Right cardiac atrium (tissue), 5 donors: ENCODE data around the gene TCOF1. TPM values are rescaled to one million over a fixed set of nuclear protein-coding genes. Genes with fewer than 3 reads are reported as not detected.

Experiments used
- ATAC-seq, 2 donors: fragments of 200-7000 bp; cut with Tn5 transposase; one replicate each; pipeline versions ENCODE4 v1.8.0 to v1.9.1; 2020; ENCODE audit warnings: moderate library complexity in 2 of 2, mild to moderate bottlenecking in 1 of 2
- DNase-seq, 3 donors: peaks; one replicate each; pipeline ENCODE4 v3.0.0-alpha.2; 2020
- H3K27ac ChIP-seq: one replicate; pipeline ENCODE4 v1.5.1; 2013; ENCODE audit warnings: mild to moderate bottlenecking, low read length, control low read depth, moderate library complexity
- H3K27me3 ChIP-seq: one replicate; pipeline ENCODE4 v1.6.1; 2013; ENCODE audit not compliant: control insufficient read depth, insufficient read depth
- H3K4me1 ChIP-seq: one replicate; pipeline ENCODE4 v1.6.1; 2013; ENCODE audit warnings: low read length; ENCODE audit not compliant: control insufficient read depth, insufficient read depth
- H3K4me3 ChIP-seq: one replicate; pipeline ENCODE4 v1.5.1; 2013; ENCODE audit warnings: low read length, control low read depth
- H3K9me3 ChIP-seq: one replicate; pipeline ENCODE4 v1.6.1; 2013; ENCODE audit warnings: low read length; ENCODE audit not compliant: control insufficient read depth
- WGBS: extraction: QIAGEN DNeasy Blood & Tissue Kit; methylation state at CpG from one replicate; pipeline ENCODE4 v1.1.7; 2013; 5-methylcytosine and 5-hydroxymethylcytosine counted together
- intact Hi-C, 4 donors: fragments of 100-400 bp; cut with DNase I; formaldehyde crosslinking; loops; one replicate each; pipeline versions ENCODE4 v1.11.0 to v1.14.0; 2022 to 2023
- polyA plus RNA-seq: library from polyadenylated mRNA; stranded (reverse); fragments of 200-250 nt; gene quantifications from one replicate; pipeline ENCODE4 v1.2.3, GENCODE V29; 2013
- total RNA-seq, 4 donors: library from RNA; stranded (reverse); fragmentation: NEBNext Ultra II Directional; extraction: Animal tissue kit (Norgen Biotek cat#: 25700); gene quantifications; one replicate each; pipeline ENCODE4 v1.2.1, GENCODE V29; 2021
- donor health status: healthy with polysubstance abuse.
- donor health status: DM: no; HTN: yes; CAD: no.
- donor health status: DM: no; HTN: no; CAD: no.
- donor health status: DM: no; HTN: yes; CAD: no; lungs with severe emphysema.
- donor health status: DM: yes; HTN: yes; CAD: no.

TCOF1 gene
- total and polyA plus RNA-seq, 5 donors: 11.9 to 22.7 (median 16.6) TPM

DNA sequence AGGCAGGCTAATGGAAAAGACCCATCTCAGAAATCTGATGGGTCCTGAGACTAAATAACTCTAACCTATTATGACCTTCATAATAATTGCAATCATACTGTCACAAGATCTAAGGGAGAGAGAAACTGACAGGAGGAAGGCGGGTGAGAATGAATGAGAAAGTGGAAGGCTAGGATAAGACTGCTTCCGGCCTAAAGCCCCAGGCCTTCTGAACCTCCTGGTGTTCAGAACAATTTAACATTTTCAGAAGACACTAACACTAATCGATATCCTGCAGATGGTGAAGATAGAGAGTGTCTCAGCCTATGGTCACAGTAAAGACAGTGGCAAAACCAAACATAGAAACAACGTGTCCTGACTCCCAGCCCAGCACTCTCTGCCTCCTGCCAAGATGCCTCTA lies 90.8 kb downstream of the TCOF1 start:
- Histone ChIP-seq H3K9me3 (no peaks in the 10 kb centered on the region), H3K4me3 (peak overlapping the region; percentile 74), H3K27me3 (no peaks in the 10 kb centered on the region), H3K4me1 (peaks cover 6% of the 10 kb centered on the region), H3K27ac (no peak overlapping the region)
- WGBS: 22% methylated on average over 4 of the region's 4 CpGs
- DNase-seq: no peak
- no peak for ATAC-seq
- intact Hi-C loops: loop anchor here in 1 of 4 donors (10.0 kb wide), 1 partner anchor 94 kb away; the partner anchor contains the start of gene TCOF1

DNA sequence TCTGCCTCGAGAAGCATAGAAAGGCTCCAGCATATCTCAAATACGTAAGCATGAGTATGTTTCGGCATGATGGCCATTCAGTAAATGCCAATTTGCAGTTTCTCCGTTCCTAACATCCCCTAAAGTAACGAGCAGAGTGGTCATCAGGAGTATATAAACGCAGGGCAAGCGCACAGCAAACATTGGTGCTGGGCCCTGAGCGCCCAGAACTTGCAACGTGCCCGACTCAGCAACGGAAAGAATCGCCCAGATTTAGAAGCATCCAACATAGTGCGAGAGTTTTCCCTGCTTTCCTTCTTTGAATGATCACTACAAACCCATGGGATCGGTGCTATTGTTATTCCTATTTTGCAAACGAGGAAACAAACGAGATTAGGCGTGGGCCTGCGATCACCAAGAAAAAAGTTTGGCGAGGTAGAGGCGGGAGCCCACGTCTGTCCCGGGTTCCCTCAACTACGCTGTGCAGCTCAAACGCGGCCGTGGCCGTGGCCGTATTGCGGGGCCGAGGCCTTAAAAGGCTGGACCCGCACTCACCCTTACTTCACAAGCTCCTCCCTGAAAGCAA lies 91.5 kb downstream of the TCOF1 start:
- under 1% methylated on average over 31 of the region's 31 CpGs for WGBS
- DNase-seq: no peak

More for the DNA sequence above, 91.5 kb downstream of the TCOF1 start:
- H3K9me3 ChIP-seq: no peaks in the 10 kb centered on the region
- peak overlapping the region; percentile 74 for H3K4me3 ChIP-seq
- peak; percentile 61 to 71 for ATAC-seq
- intact Hi-C loops: loop anchor here in 1 of 4 donors (10.0 kb wide), 1 partner anchor 94 kb away; the partner anchor contains the start of gene TCOF1
- H3K27ac ChIP-seq: peak overlapping the region; percentile 6
- peaks cover 6% of the 10 kb centered on the region for H3K4me1 ChIP-seq
- H3K27me3 ChIP-seq: no peaks in the 10 kb centered on the region

Other genes with a start within 250 kb of the TCOF1 start
- gene PDGFRB, start 201.9 kb upstream of the TCOF1 start, total RNA-seq: 10 to 100 TPM; 42.7 to 68.0 (median 46.4) TPM
- gene PDGFRB, start 201.9 kb upstream of the TCOF1 start, polyA plus RNA-seq: 24.6 TPM
- gene CDX1, start 190.9 kb upstream of the TCOF1 start, total RNA-seq: under 1 TPM in 1 of 4 donors, not detected in 3; 0.23 TPM
- gene CDX1, start 190.9 kb upstream of the TCOF1 start, polyA plus RNA-seq: 0.09 TPM
- gene SLC6A7, start 167.6 kb upstream of the TCOF1 start, total RNA-seq: not detected
- not detected for gene SLC6A7, start 167.6 kb upstream of the TCOF1 start, polyA plus RNA-seq
- 10 to 100 TPM in 3 of 4 donors, 1 to 10 TPM in 1; 8.0 to 18.4 (median 14.8) TPM for gene CAMK2A, start 67.9 kb upstream of the TCOF1 start, total RNA-seq
- gene CAMK2A, start 67.9 kb upstream of the TCOF1 start, polyA plus RNA-seq: 15.4 TPM
- gene ARSI, start 54.8 kb upstream of the TCOF1 start, total RNA-seq: 1 to 10 TPM in 1 of 4 donors, under 1 TPM in 3; 0.49 to 1.1 (median 0.66) TPM
- gene ARSI, start 54.8 kb upstream of the TCOF1 start, polyA plus RNA-seq: 0.25 TPM
- 100 to 1,000 TPM; 222 to 331 (median 251) TPM for gene CD74, start 55.2 kb downstream of the TCOF1 start, total RNA-seq
- gene CD74, start 55.2 kb downstream of the TCOF1 start, polyA plus RNA-seq: 201 TPM
- 1,000 to 10,000 TPM; 1,254 to 1,552 (median 1,386) TPM for gene RPS14, start 92.0 kb downstream of the TCOF1 start, total RNA-seq
- gene RPS14, start 92.0 kb downstream of the TCOF1 start, polyA plus RNA-seq: 1,870 TPM
- gene NDST1, start 150.4 kb downstream of the TCOF1 start, total RNA-seq: 10 to 100 TPM; 53.1 to 67.8 (median 58.7) TPM
- gene NDST1, start 150.4 kb downstream of the TCOF1 start, polyA plus RNA-seq: 45.9 TPM